HFFc6 (cell line): ENCODE data around the gene CDK15. TPM values are rescaled to one million over a fixed set of nuclear protein-coding genes. Genes with fewer than 3 reads are reported as not detected.

Experiments
- DNase-seq: peaks from one replicate; pipeline ENCODE4 v3.0.0-alpha.2; 2018
- H3K27ac Mint-ChIP-seq: 2 replicates; pipeline ENCODE4 v1.8.0; 2020; ENCODE audit warnings: mild to moderate bottlenecking, mixed read lengths
- H3K27me3 Mint-ChIP-seq: 2 replicates; pipeline ENCODE4 v1.8.0; 2021; ENCODE audit warnings: mild to moderate bottlenecking, moderate library complexity, mixed read lengths; ENCODE audit not compliant: insufficient read depth
- H3K36me3 Mint-ChIP-seq: 2 replicates; pipeline ENCODE4 v1.8.0; 2021; ENCODE audit warnings: low read depth, mixed read lengths
- H3K4me1 Mint-ChIP-seq: 2 replicates; pipeline ENCODE4 v1.8.0; 2020; ENCODE audit warnings: low read depth, mixed read lengths
- H3K4me3 Mint-ChIP-seq: 2 replicates; pipeline ENCODE4 v1.8.0; 2020; ENCODE audit warnings: mild to moderate bottlenecking, moderate library complexity, mixed read lengths
- H3K9me3 Mint-ChIP-seq: 2 replicates; pipeline ENCODE4 v1.8.0; 2020; ENCODE audit warnings: mild to moderate bottlenecking, mixed read lengths
- total RNA-seq, 6 experiments: library from RNA; stranded (reverse); fragmentation: NEBNext Ultra II Directional; extraction: Animal tissue kit (Norgen Biotek cat#: 25700); gene quantifications; 2 replicates in 1 of 6; 3 replicates in 5 of 6; pipeline ENCODE4 v1.2.3, GENCODE V29; 2021
- TF ChIP-seq, protein P1 (sequence below): fragments of 200-600 bp; sonication (generic); IDR thresholded peaks from 2 replicates; pipeline ENCODE4 v1.5.0; 2021; ENCODE audit warnings: antibody characterized with exemption, mild to moderate bottlenecking

CDK15 gene
- total RNA-seq, 6 experiments from 2014 or later = 21.7 to 59.8 (median 49.4) TPM

- peak overlapping the region; percentile 86 for H3K4me3 Mint-ChIP-seq
- peak; percentile 43 for DNase-seq
- peak overlapping the region; percentile 88 for H3K27ac Mint-ChIP-seq
- no peaks in the 10 kb centered on the region for H3K27me3 Mint-ChIP-seq
- TF ChIP-seq, protein P1, sequence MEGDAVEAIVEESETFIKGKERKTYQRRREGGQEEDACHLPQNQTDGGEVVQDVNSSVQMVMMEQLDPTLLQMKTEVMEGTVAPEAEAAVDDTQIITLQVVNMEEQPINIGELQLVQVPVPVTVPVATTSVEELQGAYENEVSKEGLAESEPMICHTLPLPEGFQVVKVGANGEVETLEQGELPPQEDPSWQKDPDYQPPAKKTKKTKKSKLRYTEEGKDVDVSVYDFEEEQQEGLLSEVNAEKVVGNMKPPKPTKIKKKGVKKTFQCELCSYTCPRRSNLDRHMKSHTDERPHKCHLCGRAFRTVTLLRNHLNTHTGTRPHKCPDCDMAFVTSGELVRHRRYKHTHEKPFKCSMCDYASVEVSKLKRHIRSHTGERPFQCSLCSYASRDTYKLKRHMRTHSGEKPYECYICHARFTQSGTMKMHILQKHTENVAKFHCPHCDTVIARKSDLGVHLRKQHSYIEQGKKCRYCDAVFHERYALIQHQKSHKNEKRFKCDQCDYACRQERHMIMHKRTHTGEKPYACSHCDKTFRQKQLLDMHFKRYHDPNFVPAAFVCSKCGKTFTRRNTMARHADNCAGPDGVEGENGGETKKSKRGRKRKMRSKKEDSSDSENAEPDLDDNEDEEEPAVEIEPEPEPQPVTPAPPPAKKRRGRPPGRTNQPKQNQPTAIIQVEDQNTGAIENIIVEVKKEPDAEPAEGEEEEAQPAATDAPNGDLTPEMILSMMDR = no peak
- peaks cover 58% of the 10 kb centered on the region for H3K4me1 Mint-ChIP-seq
- H3K9me3 Mint-ChIP-seq = no peaks in the 10 kb centered on the region
- no peaks in the 10 kb centered on the region for H3K36me3 Mint-ChIP-seq
Measured at GRCh38 chr2:201908901-201909300, 102.6 kb downstream of the CDK15 start.

DNA sequence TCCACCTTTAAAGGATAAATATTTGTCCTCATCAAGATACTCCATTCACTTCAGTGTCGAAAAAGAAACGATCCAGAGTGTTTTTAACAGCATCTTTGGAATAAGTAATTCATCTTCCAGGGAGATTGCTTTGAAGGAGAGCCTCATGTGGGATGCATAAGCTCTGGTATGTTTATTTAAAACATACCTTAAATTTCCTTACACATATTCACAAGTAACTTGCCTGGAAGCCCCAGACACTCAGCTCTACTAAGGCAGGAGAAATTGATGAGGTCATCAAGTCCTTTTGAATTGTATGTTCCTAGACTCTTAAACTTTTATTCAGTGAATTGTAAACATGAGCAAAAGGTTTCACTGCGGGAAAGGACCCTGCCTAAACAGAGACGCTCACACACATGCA lies 103.0 kb downstream of the CDK15 start:
- H3K27me3 Mint-ChIP-seq = no peaks in the 10 kb centered on the region
- TF ChIP-seq, protein P1 = no peak
- H3K27ac Mint-ChIP-seq = peak overlapping the region; percentile 88
- peaks cover 55% of the 10 kb centered on the region for H3K4me1 Mint-ChIP-seq
- DNase-seq = peak; percentile 87
- no peaks in the 10 kb centered on the region for H3K9me3 Mint-ChIP-seq
- no peaks in the 10 kb centered on the region for H3K36me3 Mint-ChIP-seq
- H3K4me3 Mint-ChIP-seq = peak overlapping the region; percentile 86

DNA sequence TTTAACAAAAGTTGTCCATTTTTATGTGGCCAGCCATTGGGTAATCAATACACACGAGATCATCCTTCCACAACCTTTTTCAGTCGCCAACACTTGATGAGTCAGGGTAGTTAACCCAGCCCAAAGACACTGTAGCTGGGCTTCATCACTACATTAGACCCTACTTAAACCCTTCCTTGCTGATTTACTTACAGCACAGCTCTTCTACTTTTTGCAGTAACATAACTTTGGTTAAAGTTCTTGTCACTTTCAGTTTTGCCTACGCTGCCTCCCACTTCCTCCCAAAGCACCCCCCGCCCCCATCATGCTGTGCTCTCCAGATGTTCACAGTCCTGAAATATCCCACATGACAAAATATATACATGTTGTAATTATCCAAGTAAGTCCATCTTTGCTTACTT lies 103.6 kb downstream of the CDK15 start:
- no peaks in the 10 kb centered on the region for H3K36me3 Mint-ChIP-seq
- DNase-seq = peak; percentile 49
- TF ChIP-seq, protein P1 = no peak
- no peaks in the 10 kb centered on the region for H3K27me3 Mint-ChIP-seq
- peaks cover 49% of the 10 kb centered on the region for H3K4me1 Mint-ChIP-seq
- peak overlapping the region; percentile 88 for H3K27ac Mint-ChIP-seq
- peak overlapping the region; percentile 86 for H3K4me3 Mint-ChIP-seq
- H3K9me3 Mint-ChIP-seq = no peaks in the 10 kb centered on the region

- TF ChIP-seq, protein P1 = no peak
- no peak for DNase-seq
- Mint-ChIP-seq H3K9me3 (no peaks in the 10 kb centered on the region), H3K27me3 (no peaks in the 10 kb centered on the region), H3K27ac (no peak overlapping the region; the same call in 1 of the 2 replicates), H3K4me3 (no peak overlapping the region), H3K4me1 (peaks cover 37% of the 10 kb centered on the region), H3K36me3 (no peaks in the 10 kb centered on the region)
Measured at GRCh38 chr2:201911372-201911771, 105.0 kb downstream of the CDK15 start.

DNA sequence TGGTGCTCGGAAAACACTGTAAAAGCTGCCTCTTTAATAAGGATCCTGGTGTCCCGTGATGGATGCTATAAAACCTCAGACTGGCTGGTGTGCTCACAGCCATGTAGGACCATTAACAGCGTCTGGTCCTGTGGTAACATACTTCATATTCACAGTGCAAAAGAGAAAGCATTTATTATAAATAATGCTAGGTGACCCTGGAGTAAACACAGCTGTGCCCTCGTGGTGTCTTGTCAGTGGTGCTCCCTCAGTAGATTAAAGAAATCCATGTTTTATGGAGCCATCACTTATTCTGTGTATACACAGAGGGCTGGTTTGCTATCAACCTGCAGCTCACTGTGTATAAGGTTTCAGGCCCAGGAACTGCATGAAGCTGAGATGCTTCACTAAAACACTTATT lies 106.9 kb downstream of the CDK15 start:
- DNase-seq = no peak
- Mint-ChIP-seq H3K4me1 (peaks cover 20% of the 10 kb centered on the region), H3K27ac (no peak overlapping the region), H3K9me3 (no peaks in the 10 kb centered on the region), H3K36me3 (no peaks in the 10 kb centered on the region), H3K27me3 (no peaks in the 10 kb centered on the region), H3K4me3 (no peak overlapping the region)
- TF ChIP-seq, protein P1 = no peak

- H3K9me3 Mint-ChIP-seq = no peaks in the 10 kb centered on the region
- H3K27ac Mint-ChIP-seq = no peak overlapping the region
- peaks cover 2% of the 10 kb centered on the region; the same call in 1 of the 2 replicates for H3K27me3 Mint-ChIP-seq
- no peak for DNase-seq
- H3K36me3 Mint-ChIP-seq = no peaks in the 10 kb centered on the region
- H3K4me3 Mint-ChIP-seq = no peak overlapping the region
- TF ChIP-seq, protein P1 = no peak
- peaks cover 2% of the 10 kb centered on the region for H3K4me1 Mint-ChIP-seq
Measured at GRCh38 chr2:201915446-201915845, 109.1 kb downstream of the CDK15 start.
